ENCODE data around the gene SH3RF2. TPM values are rescaled to one million over a fixed set of nuclear protein-coding genes. Genes with fewer than 3 reads are reported as not detected.

The SH3RF2 gene
- total RNA-seq, 2 experiments from 2014 or later, result 0.12 TPM; not detected in 1

DNA sequence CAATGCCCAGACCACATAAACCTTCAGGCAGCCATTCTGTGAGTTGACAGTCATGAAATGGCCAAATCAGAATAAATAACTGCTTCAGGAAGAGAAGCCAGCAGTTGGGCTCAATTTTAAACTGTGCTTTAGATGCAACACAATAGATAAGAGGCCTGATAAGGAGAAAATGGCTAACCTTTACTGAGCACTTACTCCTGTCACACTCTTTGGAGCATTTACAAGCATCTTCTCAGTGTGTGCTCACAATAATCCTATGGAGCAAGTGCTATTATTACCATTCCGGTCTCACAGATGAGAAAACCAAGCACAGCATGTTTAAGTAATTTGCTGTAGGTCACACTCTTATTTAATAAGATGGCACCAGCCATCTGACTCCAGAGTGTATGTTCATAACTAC lies 11.5 kb upstream of the SH3RF2 start:
- no peak for DNase-seq
- H3K27me3 Mint-ChIP-seq, result peaks cover 3% of the 10 kb centered on the region
- no peaks in the 10 kb centered on the region for H3K36me3 Mint-ChIP-seq
- H3K4me1 Mint-ChIP-seq (ENCODE audit: low read depth), result no peaks in the 10 kb centered on the region
- intact Hi-C loops (cut with micrococcal nuclease), result no loop called here
- no peaks in the 10 kb centered on the region for H3K9me3 Mint-ChIP-seq
- ChIA-PET POLR2A (no interaction called here), CTCF (no interaction called here)
- no peak overlapping the region for H3K27ac Mint-ChIP-seq
- H3K4me3 Mint-ChIP-seq, result no peak overlapping the region

DNA sequence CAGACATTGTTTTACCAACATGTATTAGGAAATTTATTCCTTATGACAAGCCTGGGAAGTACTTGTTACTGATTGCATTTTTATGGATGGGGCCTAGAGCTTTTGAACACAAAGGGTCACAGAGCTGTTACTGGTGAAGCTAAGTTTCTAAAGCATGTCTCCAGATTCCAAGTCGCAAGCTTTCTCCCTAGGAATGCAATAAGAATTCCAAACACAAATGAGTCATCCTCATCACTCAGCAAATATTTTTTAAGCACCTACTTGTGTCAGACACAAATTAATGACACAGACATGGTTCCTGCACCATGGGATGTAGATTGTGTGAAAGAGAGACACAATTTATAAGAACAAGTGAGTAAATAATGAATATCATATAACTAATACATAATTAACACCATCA lies 11.0 kb upstream of the SH3RF2 start:
- ChIA-PET CTCF (no interaction called here), POLR2A (no interaction called here)
- Mint-ChIP-seq H3K27me3 (peaks cover 3% of the 10 kb centered on the region), H3K27ac (no peak overlapping the region), H3K4me3 (no peak overlapping the region), H3K9me3 (no peaks in the 10 kb centered on the region), H3K4me1 (ENCODE audit: low read depth) (no peaks in the 10 kb centered on the region), H3K36me3 (no peaks in the 10 kb centered on the region)
- intact Hi-C loops (cut with micrococcal nuclease), result no loop called here
- no peak for DNase-seq

DNA sequence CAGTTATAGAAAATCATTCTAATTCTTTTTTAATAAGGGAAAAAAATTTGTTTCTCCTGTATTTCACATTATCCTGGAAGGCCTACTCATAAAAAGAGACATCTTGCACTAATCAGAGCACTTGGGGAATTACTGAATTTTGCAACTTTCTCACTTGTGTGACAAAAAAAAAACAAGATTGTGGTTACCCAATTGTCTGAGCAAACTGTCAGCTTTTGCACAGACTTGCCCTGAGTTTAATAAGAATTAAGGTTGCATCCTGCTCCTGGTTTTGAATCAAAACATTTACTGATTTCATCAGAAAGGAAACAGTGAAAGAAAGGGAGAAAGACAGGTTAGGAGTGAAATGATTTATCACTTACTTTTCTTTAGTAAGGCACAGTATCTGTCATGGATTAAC lies 10.6 kb upstream of the SH3RF2 start:
- no peaks in the 10 kb centered on the region for H3K9me3 Mint-ChIP-seq
- ChIA-PET CTCF (no interaction called here), POLR2A (no interaction called here)
- H3K27me3 Mint-ChIP-seq, result peaks cover 3% of the 10 kb centered on the region
- no peaks in the 10 kb centered on the region for H3K4me1 Mint-ChIP-seq (ENCODE audit: low read depth)
- H3K27ac Mint-ChIP-seq, result no peak overlapping the region
- intact Hi-C loops (cut with micrococcal nuclease), result no loop called here
- no peaks in the 10 kb centered on the region for H3K36me3 Mint-ChIP-seq
- no peak for DNase-seq
- H3K4me3 Mint-ChIP-seq, result no peak overlapping the region

DNA sequence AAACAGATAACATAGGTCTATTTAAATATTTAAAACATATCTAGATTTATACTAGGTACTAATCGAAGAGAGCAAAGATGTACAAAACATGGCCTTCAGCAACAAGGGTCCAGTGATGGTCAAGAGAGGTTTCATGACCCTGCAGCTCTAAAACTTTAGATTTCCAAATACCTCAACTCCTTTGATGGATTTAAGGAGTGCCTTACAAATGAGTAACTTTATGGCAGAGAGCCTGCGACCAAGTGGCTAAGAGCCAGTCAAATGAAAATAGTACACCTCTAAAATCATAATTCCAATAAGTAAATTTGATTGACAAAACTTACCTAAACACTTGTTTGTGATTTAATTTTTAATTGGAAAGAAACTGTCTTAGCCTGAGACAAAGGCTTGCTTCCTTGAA lies 4.7 kb upstream of the SH3RF2 start:
- POLR2A ChIA-PET, result no interaction called here
- Mint-ChIP-seq H3K36me3 (no peaks in the 10 kb centered on the region), H3K4me1 (ENCODE audit: low read depth) (peaks cover 9% of the 10 kb centered on the region), H3K9me3 (no peaks in the 10 kb centered on the region), H3K27me3 (peaks cover 20% of the 10 kb centered on the region), H3K27ac (no peak overlapping the region), H3K4me3 (no peak overlapping the region)
- CTCF ChIA-PET, result no interaction called here
- DNase-seq, result no peak
- intact Hi-C loops (cut with micrococcal nuclease), result no loop called here

DNA sequence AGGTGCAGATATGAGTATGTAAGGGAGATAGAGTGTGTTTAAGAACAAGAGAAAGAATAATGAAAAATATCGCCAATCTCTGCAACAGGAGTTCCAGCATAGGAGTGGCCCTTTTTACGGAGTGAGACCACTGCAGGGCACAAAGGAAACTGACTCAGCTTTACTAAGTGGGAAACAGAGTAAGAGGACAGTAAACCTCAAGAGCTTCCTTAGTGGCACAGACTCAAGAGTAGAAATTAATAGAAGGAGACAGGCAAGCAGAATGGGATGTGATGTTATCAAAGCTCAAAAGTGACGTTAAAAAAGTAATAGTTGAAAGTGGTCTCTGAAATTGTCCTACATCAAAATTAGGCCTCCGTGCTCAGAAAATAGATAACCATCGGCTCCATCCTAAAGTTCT lies 2.1 kb upstream of the SH3RF2 start:
- Mint-ChIP-seq H3K9me3 (no peaks in the 10 kb centered on the region), H3K36me3 (no peaks in the 10 kb centered on the region), H3K27ac (no peak overlapping the region), H3K4me3 (no peak overlapping the region), H3K27me3 (peaks cover 34% of the 10 kb centered on the region), H3K4me1 (ENCODE audit: low read depth) (peaks cover 21% of the 10 kb centered on the region)
- POLR2A ChIA-PET, result no interaction called here
- DNase-seq, result no peak
- CTCF ChIA-PET, result no interaction called here
- intact Hi-C loops (cut with micrococcal nuclease), result no loop called here

DNA sequence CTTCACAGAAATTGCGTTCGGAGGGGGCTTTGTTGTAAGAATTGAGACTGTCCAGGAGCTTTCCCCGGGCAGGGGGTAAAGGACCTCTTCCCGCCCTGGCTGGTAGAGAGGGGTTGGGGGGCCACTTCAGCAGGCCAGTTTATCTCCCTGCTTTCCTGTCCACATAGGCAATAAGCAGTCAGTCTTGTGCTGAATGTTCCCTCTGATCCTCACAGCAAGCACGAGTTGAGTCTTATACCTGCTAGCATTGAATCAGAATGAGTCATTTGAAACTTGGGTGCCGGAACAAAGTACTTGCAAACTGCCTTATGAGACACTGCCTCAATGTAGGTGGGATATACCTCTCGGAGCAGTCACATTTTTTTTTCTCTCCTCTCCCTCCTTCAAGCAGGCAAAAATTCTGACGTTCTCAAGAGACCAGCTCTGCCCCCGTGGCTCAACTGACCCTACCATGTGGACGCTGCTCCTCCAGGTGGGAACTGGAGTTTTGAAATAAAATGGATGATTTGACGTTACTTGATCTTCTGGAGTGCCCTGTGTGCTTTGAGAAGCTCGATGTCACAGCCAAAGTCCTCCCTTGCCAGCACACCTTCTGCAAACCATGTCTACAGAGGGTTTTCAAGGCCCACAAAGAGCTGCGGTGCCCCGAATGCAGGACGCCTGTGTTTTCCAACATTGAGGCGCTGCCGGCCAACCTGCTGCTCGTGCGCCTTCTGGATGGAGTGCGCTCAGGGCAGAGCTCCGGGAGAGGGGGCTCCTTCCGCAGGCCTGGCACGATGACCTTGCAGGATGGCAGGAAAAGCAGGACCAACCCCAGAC lies 1.3 kb downstream of the SH3RF2 start:
- H3K4me3 Mint-ChIP-seq, result no peak overlapping the region
- H3K27ac Mint-ChIP-seq, result no peak overlapping the region
- H3K27me3 Mint-ChIP-seq, result peaks cover 51% of the 10 kb centered on the region
- intact Hi-C loops (cut with micrococcal nuclease), result loop anchor here (1.0 to 5.0 kb wide), 7 partner anchors 9 to 1747 kb away; partner anchors contain the start of genes LARS1 and PRELID2
- ChIA-PET CTCF (interaction anchor here (1.5 kb wide), 1 partner anchor 8 kb away, joined by 5 read pairs; no protein-coding TSS in a partner anchor), POLR2A (interaction anchor here (1.1 kb wide), 1 partner anchor 8 kb away, joined by 7 read pairs; no protein-coding TSS in a partner anchor)
- DNase-seq, result peak; percentile 48
- H3K9me3 Mint-ChIP-seq, result no peaks in the 10 kb centered on the region
- H3K4me1 Mint-ChIP-seq (ENCODE audit: low read depth), result peaks cover 31% of the 10 kb centered on the region
- H3K36me3 Mint-ChIP-seq, result no peaks in the 10 kb centered on the region

DNA sequence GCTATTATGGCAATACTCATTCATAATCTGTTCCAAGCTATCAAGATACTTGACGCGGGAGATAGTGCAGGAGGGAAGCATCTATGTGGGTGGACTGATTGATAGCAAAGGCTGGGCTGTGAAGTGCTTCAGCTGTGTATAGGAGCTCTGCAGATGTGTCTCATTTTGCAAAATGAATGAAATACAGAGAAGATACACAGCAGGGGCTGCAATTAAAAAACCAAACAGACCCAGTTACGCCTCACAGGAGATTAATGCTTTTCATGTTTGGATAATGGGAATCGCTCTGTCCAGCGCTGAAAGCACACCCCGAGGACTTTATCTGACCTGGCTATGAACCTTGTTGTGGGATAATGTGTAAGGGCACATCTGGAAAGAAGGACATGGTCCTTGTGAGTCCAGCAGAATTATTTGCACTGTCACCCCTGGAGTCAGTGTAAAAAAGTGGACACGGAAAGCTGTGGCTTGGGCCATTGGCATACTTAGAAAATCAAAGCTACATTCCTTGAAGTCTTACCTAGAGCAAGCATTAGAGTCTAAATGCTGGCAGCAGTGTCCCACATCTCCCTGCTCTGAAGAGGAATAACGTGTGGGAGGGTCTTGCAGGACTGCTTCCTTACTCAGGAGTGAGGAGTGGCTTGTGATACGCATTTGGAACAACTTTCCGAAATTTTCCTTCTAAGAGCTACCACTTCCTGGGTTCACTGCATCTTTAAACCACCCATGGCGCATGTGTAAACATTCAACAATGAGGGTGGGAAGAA lies 2.6 kb downstream of the SH3RF2 start:
- Mint-ChIP-seq H3K27me3 (peaks cover 56% of the 10 kb centered on the region), H3K27ac (no peak overlapping the region), H3K4me3 (no peak overlapping the region), H3K4me1 (ENCODE audit: low read depth) (peaks cover 31% of the 10 kb centered on the region), H3K9me3 (no peaks in the 10 kb centered on the region), H3K36me3 (no peaks in the 10 kb centered on the region)
- POLR2A ChIA-PET, result interaction anchor here (1.1 kb wide), 1 partner anchor 37 kb away, joined by 3 read pairs; no protein-coding TSS in a partner anchor
- CTCF ChIA-PET, result no interaction called here
- intact Hi-C loops (cut with micrococcal nuclease), result loop anchor here (5.0 kb wide), 1 partner anchor 38 kb away; no protein-coding TSS in a partner anchor
- DNase-seq, result no peak

DNA sequence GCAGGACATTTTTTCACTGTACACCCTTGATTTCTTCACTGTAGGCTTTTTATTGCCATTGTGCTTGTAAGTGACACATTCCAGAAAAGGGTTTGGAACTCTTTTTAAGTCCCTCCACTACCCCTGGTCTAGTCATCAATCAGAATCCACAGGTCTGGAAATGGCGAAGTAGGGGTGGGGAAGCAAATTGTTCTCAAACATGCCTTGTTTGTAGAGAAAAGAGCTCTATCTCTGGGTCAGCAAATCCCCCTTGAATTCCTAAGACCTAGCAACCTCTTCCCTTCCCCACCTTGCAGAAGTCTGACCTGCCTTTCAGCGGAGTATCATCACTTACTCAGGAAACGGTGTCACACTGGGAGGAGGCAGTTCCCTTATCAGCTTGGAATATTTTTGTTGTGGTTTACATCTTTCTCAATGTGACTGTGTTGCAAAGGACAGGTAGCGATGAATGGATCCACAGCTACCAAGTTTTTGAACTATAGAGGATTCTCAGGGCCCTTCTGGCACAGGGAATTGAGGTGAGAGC lies 3.2 kb downstream of the SH3RF2 start:
- Mint-ChIP-seq H3K27ac (no peak overlapping the region), H3K9me3 (no peaks in the 10 kb centered on the region), H3K4me3 (no peak overlapping the region), H3K4me1 (ENCODE audit: low read depth) (peaks cover 31% of the 10 kb centered on the region), H3K27me3 (peaks cover 50% of the 10 kb centered on the region), H3K36me3 (no peaks in the 10 kb centered on the region)
- no peak for DNase-seq
- ChIA-PET CTCF (no interaction called here), POLR2A (interaction anchor here (1.1 kb wide), 1 partner anchor 37 kb away, joined by 3 read pairs; no protein-coding TSS in a partner anchor)
- intact Hi-C loops (cut with micrococcal nuclease), result loop anchor here (5.0 kb wide), 1 partner anchor 38 kb away; no protein-coding TSS in a partner anchor

DNA sequence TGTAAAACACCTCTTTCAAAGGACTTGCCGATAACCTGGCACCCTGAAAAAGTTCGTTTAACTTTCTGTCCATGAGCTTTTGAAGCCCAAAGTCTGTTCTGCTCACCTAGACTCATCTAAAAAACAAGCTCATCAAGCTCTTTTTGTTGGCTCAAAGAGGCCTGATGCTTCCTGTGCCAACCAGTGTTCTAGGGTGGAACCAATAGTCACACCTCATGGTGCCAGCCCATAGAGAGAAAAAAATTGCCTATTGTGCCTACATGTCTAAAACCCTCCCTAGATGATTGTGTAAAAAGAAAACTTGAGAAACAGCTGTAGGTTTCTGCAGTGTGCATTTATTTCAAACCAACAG lies 4.7 kb downstream of the SH3RF2 start:
- POLR2A ChIA-PET, result interaction anchor here (1.1 kb wide), 1 partner anchor 58 kb away, joined by 3 read pairs; no protein-coding TSS in a partner anchor
- Mint-ChIP-seq H3K27me3 (peaks cover 48% of the 10 kb centered on the region), H3K4me3 (no peak overlapping the region)

DNA sequence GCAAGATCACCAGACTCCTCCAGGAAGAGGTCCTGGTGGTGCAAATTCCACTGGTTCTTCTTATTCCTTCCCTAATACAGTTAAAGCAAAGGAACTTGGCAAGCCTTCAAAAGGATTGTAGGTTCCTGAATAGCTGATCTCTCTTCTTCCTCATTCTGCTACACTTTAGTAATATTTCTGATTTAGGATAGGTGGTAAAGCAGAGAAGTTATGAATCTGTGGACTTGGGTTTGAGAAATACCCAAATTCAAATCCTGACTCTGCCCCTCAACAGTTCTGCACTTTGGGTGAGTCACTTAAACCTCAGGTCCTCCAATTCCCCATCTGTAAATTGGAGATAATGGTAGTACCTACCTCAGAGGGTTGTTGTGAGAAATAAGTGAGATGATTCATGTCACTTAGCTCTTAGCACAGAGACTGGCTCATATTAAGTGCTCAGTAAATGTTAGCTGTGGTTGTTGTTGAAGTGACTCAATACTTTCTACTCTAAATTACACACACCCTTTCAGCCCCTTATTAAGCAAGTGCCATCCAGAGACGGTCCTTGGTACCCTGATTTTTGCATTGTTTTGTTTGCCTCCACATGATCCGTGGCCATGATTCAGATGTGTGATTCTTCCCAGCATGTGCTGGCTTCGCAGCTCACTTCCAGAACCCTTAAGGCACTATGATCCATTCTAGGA lies 5.2 kb downstream of the SH3RF2 start:
- DNase-seq, result no peak
- H3K27me3 Mint-ChIP-seq, result peaks cover 43% of the 10 kb centered on the region
- H3K9me3 Mint-ChIP-seq, result no peaks in the 10 kb centered on the region
- no peak overlapping the region for H3K27ac Mint-ChIP-seq
- no peaks in the 10 kb centered on the region for H3K36me3 Mint-ChIP-seq
- intact Hi-C loops (cut with micrococcal nuclease), result no loop called here
- ChIA-PET CTCF (no interaction called here), POLR2A (no interaction called here)
- H3K4me1 Mint-ChIP-seq (ENCODE audit: low read depth), result peaks cover 36% of the 10 kb centered on the region
- H3K4me3 Mint-ChIP-seq, result no peak overlapping the region

More for the DNA sequence above, 4.7 kb downstream of the SH3RF2 start:
- Mint-ChIP-seq H3K27ac (no peak overlapping the region), H3K4me1 (ENCODE audit: low read depth) (peaks cover 36% of the 10 kb centered on the region), H3K9me3 (no peaks in the 10 kb centered on the region), H3K36me3 (no peaks in the 10 kb centered on the region)
- intact Hi-C loops (cut with micrococcal nuclease), result no loop called here
- CTCF ChIA-PET, result no interaction called here
- no peak for DNase-seq

DNA sequence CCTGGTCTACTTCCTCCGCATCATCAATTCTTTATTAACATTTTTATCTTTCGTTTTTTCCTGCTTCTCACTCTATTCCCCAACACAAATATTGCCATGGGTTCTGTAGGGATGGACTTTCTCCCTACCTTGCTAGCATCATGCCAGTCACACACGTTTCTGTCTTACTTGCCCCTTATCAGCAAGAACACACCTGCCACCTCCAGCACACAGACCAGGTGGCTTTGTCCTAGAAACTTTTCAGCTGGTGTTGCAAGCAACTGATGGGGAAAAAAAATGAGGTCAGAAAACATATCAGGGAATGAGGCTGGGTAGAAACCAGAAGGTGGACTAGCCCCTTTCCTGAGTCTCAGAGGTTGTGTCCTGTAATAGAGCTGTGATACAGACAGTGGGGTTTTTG lies 5.8 kb downstream of the SH3RF2 start:
- ChIA-PET CTCF (no interaction called here), POLR2A (no interaction called here)
- H3K4me1 Mint-ChIP-seq (ENCODE audit: low read depth), result peaks cover 34% of the 10 kb centered on the region
- H3K36me3 Mint-ChIP-seq, result no peaks in the 10 kb centered on the region
- intact Hi-C loops (cut with micrococcal nuclease), result no loop called here
- H3K4me3 Mint-ChIP-seq, result no peak overlapping the region
- peaks cover 43% of the 10 kb centered on the region for H3K27me3 Mint-ChIP-seq
- H3K9me3 Mint-ChIP-seq, result no peaks in the 10 kb centered on the region
- DNase-seq, result no peak
- H3K27ac Mint-ChIP-seq, result no peak overlapping the region

DNA sequence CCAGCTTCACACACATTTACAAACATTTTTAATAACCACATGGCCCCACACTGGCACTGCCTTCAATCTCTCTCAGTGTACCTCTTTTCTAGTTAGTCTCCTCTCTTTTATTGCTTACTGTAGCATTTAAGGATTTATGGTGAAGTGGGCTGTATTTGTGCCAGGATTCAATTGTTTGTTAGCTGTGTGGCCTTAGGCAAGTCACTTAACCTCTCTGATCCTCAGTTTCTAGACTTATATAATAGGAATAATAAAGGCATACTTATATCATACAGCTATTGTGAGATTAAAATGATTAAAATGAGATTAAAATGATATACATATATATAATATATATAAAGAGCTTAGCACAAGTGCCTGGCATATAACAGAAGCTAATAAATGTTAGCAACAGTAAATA lies 6.4 kb downstream of the SH3RF2 start:
- no peak for DNase-seq

More for the DNA sequence above, 6.4 kb downstream of the SH3RF2 start:
- ChIA-PET CTCF (no interaction called here), POLR2A (no interaction called here)
- H3K4me1 Mint-ChIP-seq (ENCODE audit: low read depth), result peaks cover 30% of the 10 kb centered on the region
- peaks cover 43% of the 10 kb centered on the region for H3K27me3 Mint-ChIP-seq
- H3K27ac Mint-ChIP-seq, result no peak overlapping the region
- no peaks in the 10 kb centered on the region for H3K9me3 Mint-ChIP-seq
- intact Hi-C loops (cut with micrococcal nuclease), result no loop called here
- H3K36me3 Mint-ChIP-seq, result no peaks in the 10 kb centered on the region
- no peak overlapping the region for H3K4me3 Mint-ChIP-seq

All from activated CD4-positive, alpha-beta memory T cell treated with anti-CD3 and anti-CD28 coated beads for 36 hours (primary cell).